ENCODE data around the gene SNX13.

Gene SNX13

DNA sequence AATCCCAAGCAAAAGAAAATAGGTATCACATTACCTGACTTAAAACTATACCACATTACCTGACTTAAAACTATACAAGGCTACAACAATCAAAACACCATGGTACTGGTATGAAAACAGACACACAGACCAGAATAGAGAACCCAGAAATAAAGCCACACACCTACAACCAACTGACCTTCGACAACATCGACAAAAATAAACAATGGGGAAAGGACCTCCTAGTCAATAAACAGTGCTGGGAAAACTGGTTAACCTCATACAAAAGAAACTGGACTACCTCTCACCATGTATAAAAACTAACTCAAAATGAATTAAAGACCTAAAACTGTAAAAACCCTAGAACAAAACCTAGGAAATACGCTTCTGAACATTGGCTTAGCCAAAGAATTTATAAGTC is 22.5 kb downstream of the SNX13 start:
- peaks cover 9% of the 10 kb centered on the region for H3K4me1 ChIP-seq (ENCODE audit: insufficient read depth, low read length, severe bottlenecking)
- H2AFZ ChIP-seq (ENCODE audit: low read length) = no peak overlapping the region
- no peaks in the 10 kb centered on the region for H3K9me2 ChIP-seq (ENCODE audit: low read depth, low read length)
- H3K27ac ChIP-seq (ENCODE audit: low read depth, low read length, poor library complexity, severe bottlenecking) = no peak overlapping the region
- no peak overlapping the region for H3K9ac ChIP-seq (ENCODE audit: low read length)
- no peaks in the 10 kb centered on the region for H3K36me3 ChIP-seq (ENCODE audit: insufficient read depth, low read length)
- H4K20me1 ChIP-seq (ENCODE audit: insufficient read depth, low read length) = no peaks in the 10 kb centered on the region; the same call in 1 of the 2 replicates
- no peak overlapping the region for H3K4me3 ChIP-seq (ENCODE audit: low read depth, low read length, poor library complexity, severe bottlenecking)
- H3K27me3 ChIP-seq (ENCODE audit: insufficient read depth, low read length) = no peaks in the 10 kb centered on the region
- H3K9me3 ChIP-seq (ENCODE audit: low read length) = peaks cover 10% of the 10 kb centered on the region; the same call in 1 of the 2 replicates
- no peak for TF ChIP-seq CTCF (IDR thresholded peaks at IDR 0.05; ENCODE audit: low read length)
- TF ChIP-seq EZH2 (IDR thresholded peaks at IDR 0.05; ENCODE audit: borderline replicate concordance, low read length) = no peak
- peaks cover 89% of the 10 kb centered on the region for H3K79me2 ChIP-seq (ENCODE audit: insufficient read depth, low read length)
- H3K4me2 ChIP-seq (ENCODE audit: low read length) = no peak overlapping the region
- H3F3A ChIP-seq (ENCODE audit: insufficient read depth, low read length) = no peaks in the 10 kb centered on the region

DNA sequence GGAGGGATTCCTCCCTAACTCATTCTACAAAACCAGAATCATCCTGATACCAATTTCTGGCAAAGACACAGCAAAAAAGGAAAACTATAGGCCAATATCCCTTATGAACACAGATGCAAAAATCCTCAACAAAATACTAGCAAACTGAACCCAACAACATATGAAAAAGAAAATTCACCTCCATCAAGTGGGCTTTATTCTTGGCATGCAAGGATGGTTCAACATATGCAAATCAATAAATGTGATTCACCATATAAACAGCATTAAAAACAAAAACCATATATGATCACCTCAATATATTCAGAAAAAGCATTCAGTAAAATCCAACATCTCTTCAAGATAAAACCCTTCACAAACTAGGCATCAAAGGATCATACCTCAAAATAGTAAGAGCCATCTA is 23.5 kb downstream of the SNX13 start:
- TF ChIP-seq CTCF (IDR thresholded peaks at IDR 0.05; ENCODE audit: low read length) = no peak
- no peak for TF ChIP-seq EZH2 (IDR thresholded peaks at IDR 0.05; ENCODE audit: borderline replicate concordance, low read length)
- peaks cover 10% of the 10 kb centered on the region; the same call in 1 of the 2 replicates for H3K9me3 ChIP-seq (ENCODE audit: low read length)
- H3K27me3 ChIP-seq (ENCODE audit: insufficient read depth, low read length) = no peaks in the 10 kb centered on the region
- H3F3A ChIP-seq (ENCODE audit: insufficient read depth, low read length) = no peaks in the 10 kb centered on the region
- H3K36me3 ChIP-seq (ENCODE audit: insufficient read depth, low read length) = no peaks in the 10 kb centered on the region
- H3K4me3 ChIP-seq (ENCODE audit: low read depth, low read length, poor library complexity, severe bottlenecking) = no peak overlapping the region
- H2AFZ ChIP-seq (ENCODE audit: low read length) = no peak overlapping the region
- no peaks in the 10 kb centered on the region; the same call in 1 of the 2 replicates for H4K20me1 ChIP-seq (ENCODE audit: insufficient read depth, low read length)
- no peak overlapping the region for H3K4me2 ChIP-seq (ENCODE audit: low read length)
- no peak overlapping the region for H3K27ac ChIP-seq (ENCODE audit: low read depth, low read length, poor library complexity, severe bottlenecking)
- H3K9me2 ChIP-seq (ENCODE audit: low read depth, low read length) = no peaks in the 10 kb centered on the region
- H3K4me1 ChIP-seq (ENCODE audit: insufficient read depth, low read length, severe bottlenecking) = peaks cover 9% of the 10 kb centered on the region
- H3K79me2 ChIP-seq (ENCODE audit: insufficient read depth, low read length) = peaks cover 83% of the 10 kb centered on the region
- H3K9ac ChIP-seq (ENCODE audit: low read length) = no peak overlapping the region

DNA sequence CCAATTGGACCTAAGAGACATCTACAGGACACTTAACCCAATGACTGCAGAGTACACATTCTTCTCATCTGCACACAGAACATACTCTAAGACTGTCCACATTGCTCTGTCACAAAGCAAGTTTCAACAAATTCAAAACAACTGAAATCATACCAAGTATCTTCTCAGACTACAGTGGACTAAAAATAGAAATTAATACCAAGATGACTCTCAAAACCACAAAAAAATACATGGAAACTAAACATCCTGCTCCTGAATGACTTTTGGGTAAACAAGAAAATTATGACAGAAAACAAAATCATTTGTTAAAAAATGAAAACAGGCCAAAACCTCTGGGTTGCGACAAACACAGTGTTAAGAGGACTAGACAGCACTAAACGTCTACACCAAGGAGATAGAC is 24.5 kb downstream of the SNX13 start:
- H3K4me3 ChIP-seq (ENCODE audit: low read depth, low read length, poor library complexity, severe bottlenecking) = no peak overlapping the region
- TF ChIP-seq EZH2 (IDR thresholded peaks at IDR 0.05; ENCODE audit: borderline replicate concordance, low read length) (no peak), CTCF (IDR thresholded peaks at IDR 0.05; ENCODE audit: low read length) (no peak)
- H3K9ac ChIP-seq (ENCODE audit: low read length) = no peak overlapping the region
- no peaks in the 10 kb centered on the region for H4K20me1 ChIP-seq (ENCODE audit: insufficient read depth, low read length)
- no peaks in the 10 kb centered on the region for H3K9me2 ChIP-seq (ENCODE audit: low read depth, low read length)
- H3K79me2 ChIP-seq (ENCODE audit: insufficient read depth, low read length) = peaks cover 81% of the 10 kb centered on the region
- no peaks in the 10 kb centered on the region for H3K27me3 ChIP-seq (ENCODE audit: insufficient read depth, low read length)
- H3K36me3 ChIP-seq (ENCODE audit: insufficient read depth, low read length) = no peaks in the 10 kb centered on the region; the same call in 1 of the 2 replicates
- no peaks in the 10 kb centered on the region for H3F3A ChIP-seq (ENCODE audit: insufficient read depth, low read length)
- H3K9me3 ChIP-seq (ENCODE audit: low read length) = peaks cover 10% of the 10 kb centered on the region; the same call in 1 of the 2 replicates
- peaks cover 9% of the 10 kb centered on the region for H3K4me1 ChIP-seq (ENCODE audit: insufficient read depth, low read length, severe bottlenecking)
- no peak overlapping the region for H2AFZ ChIP-seq (ENCODE audit: low read length)
- no peak overlapping the region for H3K27ac ChIP-seq (ENCODE audit: low read depth, low read length, poor library complexity, severe bottlenecking)
- no peak overlapping the region for H3K4me2 ChIP-seq (ENCODE audit: low read length)

All from OCI-LY1 (cell line).